HTR-8/SVneo (cell line): ENCODE measurements around the gene PKIB.
"Not testable (repeated sequence)": the region's sequence is repeated elsewhere in the genome, so short reads cannot be mapped to it uniquely, and the experiment has no call there.

ENCODE experiments used
- DNase-seq: peaks from one replicate; pipeline ENCODE4 v3.0.0; 2011; ENCODE audit warnings: low spot score, mixed read lengths; ENCODE audit not compliant: insufficient read length
- FAIRE-seq: peaks from 2 replicates; lab custom pipeline; 2011; peaks lifted over from hg19 to GRCh38; lab: Jason Lieb, UNC

PKIB gene

DNA sequence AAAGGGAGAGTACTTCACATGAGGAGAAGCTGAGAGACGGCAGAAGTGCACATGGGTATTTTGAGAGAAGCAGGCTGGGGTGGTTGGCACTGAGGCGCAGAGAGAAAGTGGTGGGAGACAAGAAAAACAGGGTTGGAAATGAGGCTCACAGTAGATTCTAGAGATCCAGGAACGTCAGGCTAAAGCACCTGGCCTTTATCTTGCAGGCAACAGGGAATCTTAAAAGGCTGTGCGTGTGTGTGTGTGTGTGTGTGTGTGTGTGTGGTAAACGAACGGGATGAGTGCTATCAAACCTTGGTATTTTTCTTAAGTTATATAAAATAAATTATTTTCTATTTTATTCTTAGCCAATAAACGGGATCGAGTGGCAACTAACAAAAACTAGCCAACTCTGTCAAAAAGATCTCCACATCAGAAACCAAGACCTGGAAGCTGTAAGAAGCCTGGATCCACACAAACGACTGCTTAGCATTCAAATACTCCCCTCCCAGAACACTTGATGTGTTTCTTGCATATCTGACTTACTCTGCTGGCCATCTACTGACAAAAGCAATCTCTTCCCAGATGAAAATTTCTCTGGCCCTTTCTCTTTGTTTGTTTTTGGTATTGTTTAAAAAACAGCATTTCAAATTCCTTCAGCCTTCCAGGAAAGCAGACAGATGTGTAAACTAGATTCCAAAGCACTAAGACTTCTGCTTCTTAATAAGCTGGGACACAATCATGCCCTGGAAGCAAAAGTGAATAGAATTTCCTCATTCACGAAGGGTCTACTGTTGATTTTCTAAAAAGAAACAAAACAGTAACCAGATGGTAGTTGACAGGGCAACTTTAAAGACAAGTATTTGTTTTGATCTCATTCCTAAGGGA, 124.6 kb downstream of the PKIB start:
- DNase-seq (no peak), FAIRE-seq (no peak)

- DNase-seq = no peak
- no peak for FAIRE-seq
Measured at GRCh38 chr6:122735582-122735981, 125.4 kb downstream of the PKIB start.

DNA sequence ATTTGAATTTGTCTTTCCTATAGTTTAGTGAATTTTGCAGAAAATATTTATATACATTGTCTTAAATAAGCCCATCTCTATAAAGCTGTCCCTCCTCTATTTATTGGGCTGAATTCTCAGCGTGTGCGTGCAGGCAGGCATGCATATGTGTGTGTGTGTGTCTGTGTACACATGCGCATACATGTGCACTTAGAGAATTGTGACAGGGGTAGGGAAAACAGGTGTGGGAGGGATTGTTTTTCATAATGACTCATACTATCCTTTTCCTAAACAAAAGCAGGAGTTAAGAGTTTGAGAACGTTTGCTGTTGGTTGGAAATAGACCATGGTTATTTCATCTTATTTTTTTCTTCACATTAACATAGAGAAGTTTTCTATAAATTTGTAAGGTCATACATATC, 126.0 kb downstream of the PKIB start:
- no peak for DNase-seq
- no peak for FAIRE-seq

DNA sequence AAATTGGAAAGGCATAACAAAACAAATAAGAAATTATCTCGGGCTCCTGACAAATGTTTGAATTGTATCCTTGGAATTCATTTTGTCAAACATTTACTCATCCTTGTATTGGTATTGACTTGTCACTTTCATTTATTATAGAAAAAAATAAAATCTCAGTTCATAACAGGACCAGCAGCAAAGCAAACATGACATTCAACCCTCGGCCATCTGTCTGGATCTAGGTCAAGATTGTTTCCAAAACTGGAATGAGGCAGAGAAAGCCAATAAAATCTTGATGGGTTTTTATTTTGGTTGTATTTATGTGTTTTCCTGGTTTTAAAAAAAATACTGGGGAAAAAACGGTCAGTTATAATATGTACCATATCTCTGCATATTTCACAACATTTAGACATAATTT, 126.4 kb downstream of the PKIB start:
- FAIRE-seq (no peak), DNase-seq (no peak)

GRCh38 chr6:122740091-122740490, 129.9 kb downstream of the PKIB start:
- no peak for DNase-seq
- no peak for FAIRE-seq

- no peak for FAIRE-seq
- DNase-seq = no peak
Measured at GRCh38 chr6:122740936-122741335, 130.7 kb downstream of the PKIB start.

- not testable (repeated sequence) for DNase-seq, FAIRE-seq
Measured at GRCh38 chr6:122744247-122744646, 134.0 kb downstream of the PKIB start.

DNA sequence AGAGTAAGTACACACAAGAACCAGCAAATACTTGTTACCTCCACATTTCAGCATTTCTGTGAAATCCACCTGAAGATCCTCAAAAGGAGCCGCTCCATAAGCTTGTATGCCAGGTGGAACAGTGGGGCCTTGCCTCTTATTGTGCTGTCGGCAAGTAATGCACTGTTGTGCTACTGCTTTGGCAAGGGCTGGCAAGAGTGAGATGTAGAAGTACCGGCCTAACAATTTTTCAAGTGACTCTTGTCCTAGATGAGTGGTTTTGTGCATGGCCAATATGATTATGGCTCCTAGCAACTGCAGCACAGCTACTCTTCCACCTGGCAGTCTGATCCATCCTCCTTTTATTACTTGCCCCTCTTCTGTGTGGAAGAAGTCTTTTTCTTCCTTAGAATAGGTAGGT, 134.7 kb downstream of the PKIB start:
- not testable (repeated sequence) for DNase-seq, FAIRE-seq

- DNase-seq (no peak), FAIRE-seq (no peak)
Measured at GRCh38 chr6:122746688-122747087, 136.5 kb downstream of the PKIB start.

GRCh38 chr6:122747573-122747972, 137.4 kb downstream of the PKIB start:
- DNase-seq (no peak), FAIRE-seq (no peak)

- DNase-seq, FAIRE-seq: not testable (repeated sequence)
Measured at GRCh38 chr6:122748945-122749344, 138.7 kb downstream of the PKIB start.

- no peak for DNase-seq
- no peak for FAIRE-seq
Measured at GRCh38 chr6:122749451-122750050, 139.3 kb downstream of the PKIB start.

DNA sequence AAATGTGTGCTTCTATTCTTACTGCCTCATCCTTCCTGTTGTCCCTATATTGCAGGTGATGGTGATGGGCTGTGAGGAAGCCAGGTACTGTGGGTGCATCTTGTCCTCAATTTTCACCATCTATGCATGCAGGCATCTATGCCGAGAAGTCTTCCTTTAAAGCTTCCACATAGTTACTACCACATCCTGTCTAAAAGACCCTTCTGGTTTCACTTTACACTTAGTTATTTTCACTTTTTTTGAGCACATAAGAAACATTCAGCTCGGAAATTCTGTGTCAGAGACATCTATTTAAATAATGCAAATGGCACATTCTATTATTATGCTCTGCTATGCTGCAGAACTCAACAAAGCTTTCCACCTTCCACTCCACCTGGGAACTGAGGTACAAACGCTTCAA, 141.1 kb downstream of the PKIB start:
- no peak for DNase-seq
- FAIRE-seq = no peak

DNA sequence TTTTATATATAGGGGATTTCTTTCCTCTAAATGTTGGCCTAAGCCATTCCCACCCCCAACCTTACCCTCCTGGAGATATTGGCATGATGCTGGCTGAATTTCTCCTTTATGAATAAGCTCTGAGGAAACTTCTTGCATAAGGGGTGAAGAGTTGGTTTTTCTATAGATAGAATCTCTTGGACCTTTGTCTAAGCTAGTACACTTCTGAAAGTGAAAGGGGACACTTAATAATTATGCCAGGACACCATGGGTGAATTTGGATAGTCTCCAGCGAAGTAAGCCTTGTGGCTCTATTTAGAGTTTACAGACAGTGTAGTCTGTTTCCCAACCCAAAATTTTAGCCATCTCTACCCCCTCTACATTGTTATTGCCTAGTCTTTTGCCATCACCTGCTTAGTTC, 142.3 kb downstream of the PKIB start:
- no peak for DNase-seq
- FAIRE-seq = no peak

GRCh38 chr6:122753000-122753687, 142.9 kb downstream of the PKIB start:
- DNase-seq (no peak), FAIRE-seq (no peak)

GRCh38 chr6:122753688-122754056, 143.5 kb downstream of the PKIB start:
- DNase-seq (no peak), FAIRE-seq (no peak)

GRCh38 chr6:122754191-122754731, 144.1 kb downstream of the PKIB start:
- DNase-seq (no peak), FAIRE-seq (no peak)

GRCh38 chr6:122755901-122756300, 145.7 kb downstream of the PKIB start:
- DNase-seq (no peak), FAIRE-seq (no peak)

DNA sequence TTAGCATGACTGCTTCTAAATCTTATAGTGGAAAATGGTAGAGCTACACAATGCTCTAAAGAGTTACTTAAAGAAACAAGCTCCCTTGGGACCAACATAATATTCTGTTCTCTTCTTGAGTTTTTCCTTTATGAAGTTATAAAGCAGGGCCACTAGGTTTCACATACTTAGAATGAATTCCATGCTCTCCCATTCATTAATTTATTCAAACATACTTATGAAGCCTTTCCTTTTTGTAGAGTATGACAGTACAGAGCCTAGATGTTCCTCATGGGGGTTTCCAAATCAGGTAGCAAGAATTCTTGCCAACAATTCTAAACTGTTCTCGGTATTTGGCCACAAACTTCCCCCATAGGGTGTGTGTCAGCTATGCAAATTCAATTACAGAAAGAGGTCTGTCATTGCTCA, 148.7 kb downstream of the PKIB start:
- no peak for DNase-seq
- no peak for FAIRE-seq

GRCh38 chr6:122760330-122760729, 150.1 kb downstream of the PKIB start:
- FAIRE-seq (no peak), DNase-seq (no peak)

GRCh38 chr6:122766256-122766655, 156.1 kb downstream of the PKIB start:
- FAIRE-seq (no peak), DNase-seq (no peak)
